Transverse colon (tissue), 3 donors: ENCODE measurements around the gene TTC32.

Source experiments
- CTCF ChIP-seq, 5 experiments: fragments of 200-600 bp in 3 of 5; fragments of 450-650 bp in 2 of 5; sonication (generic) in 3 of 5; IDR thresholded peaks; 1 replicate in 2 of 5; 2 replicates in 3 of 5; pipeline ENCODE4 v1.5.1; 2016 to 2017; ENCODE audit warnings: antibody characterized with exemption in 5 of 5, inconsistent platforms in 3 of 5, mild to moderate bottlenecking in 2 of 5, moderate library complexity in 1 of 5
- EP300 ChIP-seq: sonication (generic); formaldehyde crosslinking; IDR thresholded peaks from one replicate; pipeline ENCODE4 v1.6.1; 2017; ENCODE audit warnings: antibody characterized with exemption, low read depth

- TF ChIP-seq CTCF (IDR thresholded peaks at IDR 0.05) (no peak), EP300 (no peak)
Observed at GRCh38 chr2:19887510-19887909, 14.3 kb downstream of the TTC32 start.
